GM12878 (cell line): ENCODE results near the gene PAX7. TPM values are rescaled to one million over a fixed set of nuclear protein-coding genes. Genes with fewer than 3 reads are reported as not detected.

ENCODE experiments used
- ATAC-seq: fragments of 200-7000 bp; cut with Tn5 transposase; 3 replicates; pipeline ENCODE4 v1.9.1; 2020; ENCODE audit warnings: mild to moderate bottlenecking, moderate library complexity
- BruUV-seq: library from RNA; stranded (reverse); fragments of 400-500 nt; replicated peaks from 2 replicates; lab custom pipeline; 2021; lab: Mats Ljungman, UMichigan
- CTCF ChIA-PET: fragments of 300-600 bp; sonication (Branson Sonifier 250); formaldehyde crosslinking; extraction: SDS; loops from one replicate; lab custom pipeline; 2021; ENCODE audit warnings: inconsistent platforms; lab: Yijun Ruan, JAX
- POLR2A ChIA-PET: fragments of 350-600 bp; formaldehyde crosslinking; extraction: SDS; loops from one replicate; lab custom pipeline; 2021; ENCODE audit warnings: inconsistent platforms; lab: Charles Lee
- RAD21 ChIA-PET: fragments of 300-600 bp; sonication (Branson Sonifier 250); formaldehyde crosslinking; loops from one replicate; lab custom pipeline; 2023; ENCODE audit warnings: antibody characterized with exemption; ENCODE audit not compliant: unreplicated experiment; lab: Charles Lee
- SMC1A ChIA-PET: fragments of 300-600 bp; sonication (Branson Sonifier 250); formaldehyde crosslinking; loops from one replicate; lab custom pipeline; 2023; ENCODE audit not compliant: unreplicated experiment, uncharacterized antibody; lab: Charles Lee
- DNase-seq: peaks from one replicate; pipeline ENCODE4 v3.0.0-alpha.2; 2011; ENCODE audit warnings: low read depth, low spot score
- FAIRE-seq: peaks from 3 replicates; lab custom pipeline; 2011; peaks lifted over from hg19 to GRCh38; lab: Jason Lieb, UNC
- H2AFZ ChIP-seq: 2 replicates; pipeline ENCODE4 v1.6.0; 2011; ENCODE audit warnings: low read depth, low read length, control low read depth; ENCODE audit not compliant: control insufficient read depth
- H3K27ac ChIP-seq: 2 replicates; pipeline ENCODE4 v1.5.1; 2011; ENCODE audit warnings: control low read depth; ENCODE audit not compliant: control insufficient read depth, insufficient read depth
- H3K27me3 ChIP-seq, 2 experiments: replicated peaks in 1 of 2; 2 replicates each; pipeline versions ENCODE4 v1.6.0 to v1.6.1; 2011; ENCODE audit warnings: low read length in 1 of 2; ENCODE audit not compliant: control insufficient read depth in 2 of 2, insufficient read depth in 2 of 2
- H3K36me3 ChIP-seq, 2 experiments: 2 replicates each; pipeline ENCODE4 v1.5.1; 2011; ENCODE audit warnings: low read length in 1 of 2; ENCODE audit not compliant: control insufficient read depth in 2 of 2, insufficient read depth in 2 of 2
- H3K4me1 ChIP-seq: 2 replicates; pipeline ENCODE4 v1.6.1; 2011; ENCODE audit warnings: mild to moderate bottlenecking, low read length, moderate library complexity, mixed read lengths; ENCODE audit not compliant: control insufficient read depth, insufficient read depth
- H3K4me2 ChIP-seq: 2 replicates; pipeline ENCODE4 v1.6.0; 2011; ENCODE audit warnings: control low read depth; ENCODE audit not compliant: control insufficient read depth, insufficient read depth
- H3K4me3 ChIP-seq: fragments of 200-600 bp; sonication (generic); 2 replicates; pipeline ENCODE4 v1.5.1; 2016
- H3K79me2 ChIP-seq: 2 replicates; pipeline ENCODE4 v1.6.0; 2011; ENCODE audit warnings: low read length; ENCODE audit not compliant: control insufficient read depth, insufficient read depth
- H3K9ac ChIP-seq: 2 replicates; pipeline ENCODE4 v1.8.0; 2011; ENCODE audit warnings: low read length, control low read depth, mixed read lengths; ENCODE audit not compliant: control insufficient read depth, insufficient read depth
- H3K9me3 ChIP-seq: replicated peaks from 3 replicates; pipeline ENCODE4 v1.5.1; 2011; ENCODE audit warnings: mild to moderate bottlenecking, low read length; ENCODE audit not compliant: control insufficient read depth, insufficient read depth
- H4K20me1 ChIP-seq: 2 replicates; pipeline ENCODE4 v1.6.0; 2011; ENCODE audit not compliant: control insufficient read depth, insufficient read depth
- CBX3 ChIP-seq: fragments of 200-600 bp; sonication (generic); IDR thresholded peaks from 2 replicates; pipeline ENCODE4 v1.6.1; 2016; ENCODE audit warnings: low read depth, borderline replicate concordance
- EP300 ChIP-seq, 2 experiments: fragments of 150-350 bp in 1 of 2; IDR thresholded peaks; 2 replicates each; pipeline ENCODE4 v1.6.1; 2011 to 2012; ENCODE audit warnings: low read depth in 2 of 2, low read length in 2 of 2, borderline replicate concordance in 1 of 2, improper control_type of control experiment in 1 of 2, inconsistent platforms in 1 of 2; ENCODE audit not compliant: control insufficient read depth in 1 of 2
- FOXK2 ChIP-seq: fragments of 450-650 bp; IDR thresholded peaks from 2 replicates; pipeline ENCODE4 v1.6.1; 2017; ENCODE audit warnings: mild to moderate bottlenecking, moderate library complexity
- HCFC1 ChIP-seq: fragments of 150-350 bp; IDR thresholded peaks from 2 replicates; pipeline ENCODE4 v1.6.1; 2014; ENCODE audit warnings: low read length
- JUNB ChIP-seq: IDR thresholded peaks from 2 replicates; pipeline ENCODE4 v1.6.1; 2016; ENCODE audit warnings: antibody characterized with exemption, mild to moderate bottlenecking
- KDM1A ChIP-seq: fragments of 200-600 bp; sonication (generic); IDR thresholded peaks from 2 replicates; pipeline ENCODE4 v1.6.1; 2016; ENCODE audit warnings: borderline replicate concordance
- NR2F1 ChIP-seq: fragments of 450-650 bp; conservative IDR thresholded peaks from 2 replicates; pipeline ENCODE4 v1.6.1; 2017; ENCODE audit warnings: mild to moderate bottlenecking
- PAX8 ChIP-seq: fragments of 450-650 bp; IDR thresholded peaks from 2 replicates; pipeline ENCODE4 v1.6.1; 2017; ENCODE audit warnings: mild to moderate bottlenecking, moderate library complexity
- POLR2AphosphoS5 ChIP-seq: IDR thresholded peaks from 2 replicates; pipeline ENCODE4 v1.6.1; 2011; ENCODE audit warnings: mild to moderate bottlenecking, low read length, inconsistent platforms
- POU2F2 ChIP-seq: IDR thresholded peaks from 3 replicates; pipeline ENCODE4 v1.6.1; 2011; ENCODE audit warnings: low read depth, mild to moderate bottlenecking, low read length, borderline replicate concordance
- RB1 ChIP-seq: fragments of 450-650 bp; formaldehyde crosslinking; IDR thresholded peaks from 2 replicates; pipeline ENCODE4 v1.6.1; 2017; ENCODE audit warnings: mild to moderate bottlenecking, borderline replicate concordance
- SP1 ChIP-seq: IDR thresholded peaks from one replicate; pipeline ENCODE4 v1.6.1; 2011; ENCODE audit warnings: low read depth, low read length
- WGBS: methylation state at CpG from one replicate; pipeline ENCODE4 v1.1.6; 2016; ENCODE audit warnings: low lambda C conversion rate; ENCODE audit not compliant: insufficient replicate concordance, insufficient coverage; ENCODE audit errors: missing lambda C conversion rate; 5-methylcytosine and 5-hydroxymethylcytosine counted together
- in situ Hi-C: fragments of 300-500 bp; cut with MboI; formaldehyde crosslinking; loops from 9 replicates; pipeline ENCODE4 v1.14.3; 2018; ENCODE audit warnings: mixed read lengths
- intact Hi-C: fragments of 100-400 bp; cut with micrococcal nuclease; formaldehyde crosslinking; loops from one replicate; pipeline ENCODE4 v1.14.2; 2022; ENCODE audit not compliant: unreplicated experiment
- polyA plus RNA-seq, 11 experiments: library from polyadenylated mRNA; depleted of rRNA in 4 of 11; unstranded in 6 of 11; stranded (reverse) in 5 of 11; fragments of >200 nt; fragmentation: Nextera tagmentation in 4 of 11; fragmentation: Illumina TruSeq in 1 of 11; extraction: Ambion mirVana in 4 of 11; extraction: Trizol in 1 of 11; gene quantifications; 1 replicate in 1 of 11; 2 replicates in 10 of 11; pipeline versions ENCODE4 v1.2.1 to v1.2.3, GENCODE V29; 2011 to 2016; ENCODE audit warnings: inconsistent platforms in 2 of 11, missing spikeins in 2 of 11, low read depth in 1 of 11
- total RNA-seq, 4 experiments: library from RNA; depleted of rRNA in 3 of 4; stranded (reverse); fragments of >200 nt in 3 of 4; fragmentation: Illumina TruSeq in 1 of 4; extraction: Trizol in 1 of 4; gene quantifications; 2 replicates each; pipeline versions ENCODE4 v1.2.1 to v1.2.3, GENCODE V29; 2013 to 2021
- TF ChIP-seq, protein P1 (sequence below): IDR thresholded peaks from 2 replicates; pipeline ENCODE4 v1.6.1; 2012; ENCODE audit warnings: low read depth, low read length, improper control_type of control experiment
- TF ChIP-seq, protein P2 (sequence below): fragments of 450-650 bp; IDR thresholded peaks from 2 replicates; pipeline ENCODE4 v1.6.1; 2017; ENCODE audit warnings: mild to moderate bottlenecking
- TF ChIP-seq, protein P3 (sequence below): fragments of 450-650 bp; formaldehyde crosslinking; IDR thresholded peaks from 2 replicates; pipeline ENCODE4 v1.5.0; 2022; ENCODE audit warnings: mild to moderate bottlenecking, missing genetic modification characterization
- TF ChIP-seq, protein P4 (sequence below): fragments of 450-650 bp; conservative IDR thresholded peaks from 2 replicates; pipeline ENCODE4 v1.6.1; 2017; ENCODE audit warnings: mild to moderate bottlenecking, moderate library complexity

PAX7 gene
- total and polyA plus RNA-seq, 10 of the 15 experiments (the other 5 are each of a cell fraction or from before 2014, with no cell fraction given) = not detected

DNA sequence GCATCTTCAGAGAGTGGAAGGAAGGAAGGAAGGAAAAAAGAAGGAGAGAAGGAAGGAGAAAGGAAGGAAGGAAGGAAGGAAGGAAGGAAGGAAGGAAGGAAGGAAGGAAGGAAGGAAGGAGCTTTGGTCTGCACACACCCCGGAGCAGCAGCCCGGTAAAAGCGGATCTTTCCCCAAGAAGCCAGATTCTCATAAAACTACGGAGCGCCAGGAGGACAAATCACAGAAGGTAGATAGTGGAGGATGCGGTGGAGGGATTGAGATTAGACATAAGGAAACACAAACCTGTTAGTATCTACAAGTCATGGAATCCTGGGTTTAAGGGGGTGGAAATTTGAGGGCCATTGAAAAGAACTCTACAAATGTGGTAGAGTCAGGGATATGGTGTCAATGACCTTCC lies 36.7 kb downstream of the PAX7 start:
- H3K27ac ChIP-seq = no peak overlapping the region
- CTCF ChIA-PET = no interaction called here
- intact Hi-C loops (no loop called here), in situ Hi-C loops (no loop called here)
- WGBS = 48% methylated on average over 6 of the region's 6 CpGs
- no peak for TF ChIP-seq POLR2AphosphoS5
- TF ChIP-seq, protein P1, sequence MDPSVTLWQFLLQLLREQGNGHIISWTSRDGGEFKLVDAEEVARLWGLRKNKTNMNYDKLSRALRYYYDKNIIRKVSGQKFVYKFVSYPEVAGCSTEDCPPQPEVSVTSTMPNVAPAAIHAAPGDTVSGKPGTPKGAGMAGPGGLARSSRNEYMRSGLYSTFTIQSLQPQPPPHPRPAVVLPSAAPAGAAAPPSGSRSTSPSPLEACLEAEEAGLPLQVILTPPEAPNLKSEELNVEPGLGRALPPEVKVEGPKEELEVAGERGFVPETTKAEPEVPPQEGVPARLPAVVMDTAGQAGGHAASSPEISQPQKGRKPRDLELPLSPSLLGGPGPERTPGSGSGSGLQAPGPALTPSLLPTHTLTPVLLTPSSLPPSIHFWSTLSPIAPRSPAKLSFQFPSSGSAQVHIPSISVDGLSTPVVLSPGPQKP = no peak
- no peak for TF ChIP-seq FOXK2
- TF ChIP-seq, protein P2, sequence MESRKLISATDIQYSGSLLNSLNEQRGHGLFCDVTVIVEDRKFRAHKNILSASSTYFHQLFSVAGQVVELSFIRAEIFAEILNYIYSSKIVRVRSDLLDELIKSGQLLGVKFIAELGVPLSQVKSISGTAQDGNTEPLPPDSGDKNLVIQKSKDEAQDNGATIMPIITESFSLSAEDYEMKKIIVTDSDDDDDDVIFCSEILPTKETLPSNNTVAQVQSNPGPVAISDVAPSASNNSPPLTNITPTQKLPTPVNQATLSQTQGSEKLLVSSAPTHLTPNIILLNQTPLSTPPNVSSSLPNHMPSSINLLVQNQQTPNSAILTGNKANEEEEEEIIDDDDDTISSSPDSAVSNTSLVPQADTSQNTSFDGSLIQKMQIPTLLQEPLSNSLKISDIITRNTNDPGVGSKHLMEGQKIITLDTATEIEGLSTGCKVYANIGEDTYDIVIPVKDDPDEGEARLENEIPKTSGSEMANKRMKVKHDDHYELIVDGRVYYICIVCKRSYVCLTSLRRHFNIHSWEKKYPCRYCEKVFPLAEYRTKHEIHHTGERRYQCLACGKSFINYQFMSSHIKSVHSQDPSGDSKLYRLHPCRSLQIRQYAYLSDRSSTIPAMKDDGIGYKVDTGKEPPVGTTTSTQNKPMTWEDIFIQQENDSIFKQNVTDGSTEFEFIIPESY = no peak
- no peak for TF ChIP-seq JUNB
- TF ChIP-seq RB1 = no peak
- no peak for TF ChIP-seq POU2F2
- TF ChIP-seq SP1 = no peak
- no peak for TF ChIP-seq NR2F1
- TF ChIP-seq, protein P3, sequence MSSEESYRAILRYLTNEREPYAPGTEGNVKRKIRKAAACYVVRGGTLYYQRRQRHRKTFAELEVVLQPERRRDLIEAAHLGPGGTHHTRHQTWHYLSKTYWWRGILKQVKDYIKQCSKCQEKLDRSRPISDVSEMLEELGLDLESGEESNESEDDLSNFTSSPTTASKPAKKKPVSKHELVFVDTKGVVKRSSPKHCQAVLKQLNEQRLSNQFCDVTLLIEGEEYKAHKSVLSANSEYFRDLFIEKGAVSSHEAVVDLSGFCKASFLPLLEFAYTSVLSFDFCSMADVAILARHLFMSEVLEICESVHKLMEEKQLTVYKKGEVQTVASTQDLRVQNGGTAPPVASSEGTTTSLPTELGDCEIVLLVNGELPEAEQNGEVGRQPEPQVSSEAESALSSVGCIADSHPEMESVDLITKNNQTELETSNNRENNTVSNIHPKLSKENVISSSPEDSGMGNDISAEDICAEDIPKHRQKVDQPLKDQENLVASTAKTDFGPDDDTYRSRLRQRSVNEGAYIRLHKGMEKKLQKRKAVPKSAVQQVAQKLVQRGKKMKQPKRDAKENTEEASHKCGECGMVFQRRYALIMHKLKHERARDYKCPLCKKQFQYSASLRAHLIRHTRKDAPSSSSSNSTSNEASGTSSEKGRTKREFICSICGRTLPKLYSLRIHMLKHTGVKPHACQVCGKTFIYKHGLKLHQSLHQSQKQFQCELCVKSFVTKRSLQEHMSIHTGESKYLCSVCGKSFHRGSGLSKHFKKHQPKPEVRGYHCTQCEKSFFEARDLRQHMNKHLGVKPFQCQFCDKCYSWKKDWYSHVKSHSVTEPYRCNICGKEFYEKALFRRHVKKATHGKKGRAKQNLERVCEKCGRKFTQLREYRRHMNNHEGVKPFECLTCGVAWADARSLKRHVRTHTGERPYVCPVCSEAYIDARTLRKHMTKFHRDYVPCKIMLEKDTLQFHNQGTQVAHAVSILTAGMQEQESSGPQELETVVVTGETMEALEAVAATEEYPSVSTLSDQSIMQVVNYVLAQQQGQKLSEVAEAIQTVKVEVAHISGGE (CRISPR knock-in tag) = no peak
- TF ChIP-seq CBX3 = no peak
- no peak for TF ChIP-seq KDM1A
- TF ChIP-seq, protein P4, sequence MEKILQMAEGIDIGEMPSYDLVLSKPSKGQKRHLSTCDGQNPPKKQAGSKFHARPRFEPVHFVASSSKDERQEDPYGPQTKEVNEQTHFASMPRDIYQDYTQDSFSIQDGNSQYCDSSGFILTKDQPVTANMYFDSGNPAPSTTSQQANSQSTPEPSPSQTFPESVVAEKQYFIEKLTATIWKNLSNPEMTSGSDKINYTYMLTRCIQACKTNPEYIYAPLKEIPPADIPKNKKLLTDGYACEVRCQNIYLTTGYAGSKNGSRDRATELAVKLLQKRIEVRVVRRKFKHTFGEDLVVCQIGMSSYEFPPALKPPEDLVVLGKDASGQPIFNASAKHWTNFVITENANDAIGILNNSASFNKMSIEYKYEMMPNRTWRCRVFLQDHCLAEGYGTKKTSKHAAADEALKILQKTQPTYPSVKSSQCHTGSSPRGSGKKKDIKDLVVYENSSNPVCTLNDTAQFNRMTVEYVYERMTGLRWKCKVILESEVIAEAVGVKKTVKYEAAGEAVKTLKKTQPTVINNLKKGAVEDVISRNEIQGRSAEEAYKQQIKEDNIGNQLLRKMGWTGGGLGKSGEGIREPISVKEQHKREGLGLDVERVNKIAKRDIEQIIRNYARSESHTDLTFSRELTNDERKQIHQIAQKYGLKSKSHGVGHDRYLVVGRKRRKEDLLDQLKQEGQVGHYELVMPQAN = no peak
- no peak for TF ChIP-seq HCFC1
- no peak for TF ChIP-seq PAX8
- TF ChIP-seq EP300 (IDR thresholded peaks at IDR 0.05; ENCODE audit: borderline replicate concordance in 1 of 2, control insufficient read depth in 1 of 2, low read depth in 2 of 2, low read length in 2 of 2) = no peak
- no peaks in the 10 kb centered on the region for H4K20me1 ChIP-seq
- H3K4me1 ChIP-seq = no peaks in the 10 kb centered on the region
- H3K9ac ChIP-seq = no peak overlapping the region
- ATAC-seq (no peak), DNase-seq (no peak), FAIRE-seq (no peak)
- no peaks in the 10 kb centered on the region for H3K36me3 ChIP-seq
- no peak overlapping the region for H3K4me2 ChIP-seq
- no peaks in the 10 kb centered on the region for H3K9me3 ChIP-seq
- BruUV-seq = no TSS peak
- H2AFZ ChIP-seq = no peak overlapping the region
- no peak overlapping the region for H3K4me3 ChIP-seq
- peaks cover 2 to 6% of the 10 kb centered on the region in 2 experiments; a peak in 3 of 4 replicates for H3K27me3 ChIP-seq
- POLR2A ChIA-PET = no interaction called here
- RAD21 ChIA-PET = no interaction called here
- no peaks in the 10 kb centered on the region for H3K79me2 ChIP-seq
- SMC1A ChIA-PET = no interaction called here
